HG02588 (cell line): Measurements from ENCODE around the gene KLF3.
"Not testable (repeated sequence)": the region's sequence is repeated elsewhere in the genome, so short reads cannot be mapped to it uniquely, and the experiment has no call there.

Experiments
- ATAC-seq: cut with Tn5 transposase; IDR thresholded peaks from one replicate; pipeline ENCODE4 v1.9.1; 2021; ENCODE audit warnings: mild to moderate bottlenecking, moderate library complexity; ENCODE audit not compliant: unreplicated experiment

Gene KLF3

DNA sequence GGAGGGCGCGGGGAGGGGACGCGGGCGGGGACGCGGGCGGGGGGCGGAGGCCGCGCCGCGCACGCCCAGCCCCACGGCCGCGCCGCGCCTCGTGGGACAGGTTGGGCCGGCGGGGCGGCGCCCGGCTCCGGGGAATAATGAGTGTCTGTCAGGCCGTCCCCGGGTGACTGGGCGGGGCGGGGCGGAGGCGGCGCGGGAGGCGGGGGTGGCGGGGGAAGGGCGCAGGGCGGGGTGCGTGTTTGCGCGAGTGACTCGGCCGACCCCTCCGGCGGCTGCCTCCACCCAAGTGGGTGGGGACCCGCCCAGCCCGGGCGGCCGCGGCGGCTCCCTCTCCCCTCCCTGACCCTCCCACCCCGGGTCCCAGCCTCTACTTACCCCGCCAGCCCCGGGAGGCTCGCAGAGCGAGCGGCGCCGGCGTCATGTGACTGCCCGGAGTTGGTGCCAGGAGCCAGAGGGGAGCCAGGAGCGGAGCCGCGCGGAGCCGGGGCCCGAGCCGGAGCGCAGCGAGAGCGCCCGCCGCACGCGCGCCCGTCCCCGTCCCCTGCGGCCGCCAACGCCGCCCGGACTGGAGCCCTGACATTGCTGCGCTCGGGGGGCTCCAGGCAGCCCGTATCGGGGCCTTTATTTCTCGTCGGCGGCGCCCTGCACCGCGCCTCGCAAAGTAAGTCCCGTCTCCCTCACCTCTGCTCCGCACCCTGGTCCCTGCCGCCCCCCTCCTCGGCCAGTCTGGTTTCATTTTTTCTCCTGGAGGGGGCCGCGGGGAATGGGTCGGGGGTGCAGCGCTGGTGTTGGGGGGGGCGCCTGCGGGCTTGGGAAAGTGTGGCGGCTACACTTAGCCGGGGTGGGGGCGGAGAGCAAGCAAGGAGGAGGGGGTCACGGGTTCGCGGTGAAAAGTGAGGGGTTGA is at the start of gene KLF3:
KLF3 (plus strand) TSS at position 399 of the 905 bp plus-strand sequence. CDS start 16,427 bp downstream, outside the sequence.
- peak; percentile 72 for ATAC-seq

DNA sequence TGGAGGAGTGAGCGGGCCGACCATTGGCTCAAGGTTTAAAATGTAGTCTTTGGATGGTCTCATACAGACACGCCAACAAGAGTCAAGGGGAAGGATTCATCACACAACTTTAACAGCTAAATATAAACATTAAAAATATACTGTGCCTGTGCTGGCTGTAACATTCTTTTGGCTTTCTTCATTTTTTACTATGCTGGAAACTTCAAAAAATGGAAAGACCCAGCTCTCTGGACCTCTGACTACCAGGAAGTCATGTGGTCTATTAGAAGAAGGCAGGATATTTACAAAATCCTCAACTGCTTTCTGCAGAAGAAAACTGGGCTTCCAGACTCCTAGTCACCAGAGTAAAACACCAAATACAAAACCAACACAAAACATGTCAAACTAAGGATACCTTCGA is 49.8 kb upstream of the KLF3 start:
- ATAC-seq, result no peak

DNA sequence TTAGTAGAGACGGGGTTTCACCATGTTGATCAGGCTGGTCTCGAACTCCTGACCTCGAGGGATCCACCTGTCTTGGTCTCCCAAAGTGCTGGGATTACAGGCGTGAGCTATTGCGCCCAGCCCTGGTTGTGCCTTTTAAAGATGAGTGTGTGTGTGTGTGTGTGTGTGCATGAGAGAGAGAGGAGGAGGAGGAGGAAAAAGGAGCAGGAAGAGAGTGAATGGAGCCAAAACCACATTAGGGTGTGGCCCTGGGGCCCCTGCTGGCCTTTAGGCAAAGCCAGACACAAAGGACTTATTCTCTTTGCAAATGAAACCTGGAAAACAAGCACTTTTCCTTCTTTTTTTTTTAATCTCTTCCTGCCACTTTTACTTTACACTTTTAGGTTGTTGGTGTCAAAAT is 48.2 kb upstream of the KLF3 start:
- no peak for ATAC-seq

DNA sequence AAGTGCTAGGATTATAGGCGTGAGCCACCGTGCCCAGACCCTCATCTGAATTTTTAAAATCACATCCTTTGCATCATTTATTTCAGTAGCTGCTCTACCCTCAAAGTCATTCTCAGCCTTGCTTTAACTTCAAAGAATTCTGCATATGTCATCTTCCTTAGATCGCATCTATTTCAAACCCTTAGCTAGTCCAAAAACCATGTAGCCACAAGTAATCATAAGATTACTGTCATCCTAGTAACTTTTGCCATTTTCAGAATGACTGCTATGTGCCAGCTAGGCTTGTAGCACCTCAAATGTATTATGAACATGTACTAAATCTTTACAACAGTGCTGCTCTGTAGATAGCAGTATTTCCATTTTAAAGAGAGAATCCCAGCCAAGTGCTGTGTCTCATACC is 45.5 kb upstream of the KLF3 start:
- no peak for ATAC-seq

DNA sequence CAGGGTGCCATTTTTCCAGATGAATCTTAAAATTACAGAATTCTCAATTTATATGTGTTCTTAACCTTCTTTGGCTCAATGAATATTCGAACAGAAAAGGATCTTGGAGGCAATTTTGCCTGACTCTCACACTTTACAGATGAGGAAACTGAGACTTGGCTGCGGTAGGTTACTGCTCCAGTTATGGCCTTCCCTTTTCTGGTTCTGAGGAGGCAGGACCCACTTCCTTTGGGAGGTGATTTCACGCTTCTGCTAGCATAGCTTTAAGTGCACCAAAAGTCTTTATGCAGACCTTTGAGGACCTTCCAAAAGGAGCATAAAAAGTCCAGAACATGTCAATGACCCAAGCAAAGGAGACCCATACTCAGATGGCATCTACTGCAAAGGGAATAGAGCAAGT is 44.7 kb upstream of the KLF3 start:
- no peak for ATAC-seq

DNA sequence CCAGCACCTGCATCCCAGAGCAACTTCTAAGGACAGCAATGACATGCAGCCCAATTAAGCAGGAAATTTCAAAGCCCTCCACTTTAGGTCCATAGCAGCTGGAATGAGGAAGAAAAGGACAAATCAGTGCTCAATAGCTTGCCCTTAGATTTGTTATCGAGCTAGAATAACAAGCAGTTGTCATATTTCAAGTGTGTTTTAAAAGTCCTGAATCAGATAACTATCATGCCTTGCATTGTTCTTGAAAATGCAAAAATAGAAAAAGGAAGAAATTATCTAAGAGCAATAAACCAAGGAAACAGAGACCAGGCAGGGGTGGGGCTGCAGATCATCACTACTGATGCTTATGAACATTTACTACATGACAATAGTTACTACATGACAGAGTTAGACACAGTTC is 43.9 kb upstream of the KLF3 start:
- ATAC-seq, result no peak

DNA sequence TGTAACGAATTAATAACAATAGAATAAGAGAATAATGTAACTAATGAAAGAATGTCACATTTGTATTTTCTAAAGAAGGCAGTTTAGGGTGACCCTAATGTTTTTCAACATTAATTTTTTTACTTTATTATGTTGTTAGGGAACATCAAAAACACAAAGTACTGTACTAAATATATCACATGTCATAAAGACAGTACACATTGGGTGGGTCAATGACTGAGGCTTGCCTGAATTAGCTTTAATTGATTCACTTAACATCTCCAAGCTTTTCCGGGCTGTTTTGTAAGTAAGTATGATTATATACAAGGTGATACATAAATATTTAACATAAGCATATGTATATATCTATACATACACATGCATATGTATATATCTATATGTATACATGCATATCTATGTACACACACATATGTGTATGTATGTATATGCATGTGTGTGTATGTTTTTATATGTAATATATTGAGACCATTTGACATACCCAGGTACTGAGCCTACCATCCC is 43.4 kb upstream of the KLF3 start:
- ATAC-seq, result no peak

DNA sequence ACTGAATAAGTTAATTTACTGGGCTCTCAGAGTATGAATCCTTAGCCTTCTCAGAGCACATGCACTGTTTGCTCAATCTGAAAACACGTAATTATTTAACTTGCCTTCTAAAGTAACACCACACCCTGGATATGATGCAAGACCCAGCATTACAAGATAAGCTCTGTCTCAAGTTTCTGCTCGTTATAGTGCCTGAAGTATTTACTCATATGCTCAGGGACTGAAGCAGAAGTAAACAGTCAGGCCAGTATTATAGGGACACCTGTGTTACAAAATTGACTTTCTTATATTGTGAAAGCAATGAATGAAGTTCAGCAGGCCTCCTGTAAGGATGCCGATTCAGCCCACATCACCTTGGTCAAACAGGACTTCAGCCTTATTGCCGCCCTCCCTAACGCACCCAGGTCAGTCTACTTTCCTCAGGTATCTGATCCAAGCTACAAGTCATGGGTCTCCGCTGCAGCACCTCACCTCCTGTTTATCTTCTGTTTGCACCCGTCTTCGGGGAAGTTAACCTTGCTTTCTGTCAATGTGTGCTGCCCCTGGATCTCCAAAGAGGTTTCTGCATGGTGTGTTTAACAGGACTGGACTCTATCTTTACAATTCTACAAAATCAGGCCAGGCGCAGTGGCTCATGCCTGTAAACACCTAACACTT is 42.8 kb upstream of the KLF3 start:
- ATAC-seq, result no peak

DNA sequence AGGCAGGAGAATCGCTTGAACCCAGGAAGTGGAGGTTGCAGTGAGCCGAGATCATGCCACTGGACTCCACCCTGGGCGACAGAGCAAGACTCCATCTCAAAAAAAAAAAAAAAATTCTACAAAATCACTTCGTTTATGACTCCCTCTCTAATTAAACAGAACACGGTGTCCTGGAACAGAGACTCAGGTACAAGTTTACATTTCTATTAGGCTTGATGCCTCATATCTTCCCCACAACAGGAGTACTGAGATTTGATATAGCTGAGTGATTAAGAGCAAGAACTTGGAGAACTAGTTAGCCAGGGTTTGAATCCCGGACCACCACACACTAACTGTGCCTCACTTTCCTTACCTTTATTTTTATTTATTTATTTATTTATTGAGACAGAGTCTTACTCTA is 42.2 kb upstream of the KLF3 start:
- no peak for ATAC-seq

DNA sequence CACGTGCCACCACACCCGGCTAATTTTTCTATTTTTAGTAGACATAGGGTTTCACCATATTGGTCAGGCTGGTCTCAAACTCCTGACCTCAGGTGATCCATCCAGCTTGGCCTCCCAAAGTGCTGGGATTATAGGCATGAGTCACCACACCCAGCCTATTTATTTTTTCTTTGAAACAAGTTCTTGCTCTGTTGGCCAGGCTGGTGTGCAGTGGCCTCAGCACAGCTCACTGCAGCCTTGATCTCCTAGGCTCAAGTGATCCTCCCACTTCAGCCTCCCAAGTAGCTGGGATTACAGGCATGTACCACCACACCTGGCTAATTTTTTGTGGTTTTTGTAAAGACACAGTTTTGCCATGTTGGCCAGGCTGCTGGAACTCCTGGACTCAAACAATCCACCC is 41.7 kb upstream of the KLF3 start:
- ATAC-seq, result not testable (repeated sequence)

DNA sequence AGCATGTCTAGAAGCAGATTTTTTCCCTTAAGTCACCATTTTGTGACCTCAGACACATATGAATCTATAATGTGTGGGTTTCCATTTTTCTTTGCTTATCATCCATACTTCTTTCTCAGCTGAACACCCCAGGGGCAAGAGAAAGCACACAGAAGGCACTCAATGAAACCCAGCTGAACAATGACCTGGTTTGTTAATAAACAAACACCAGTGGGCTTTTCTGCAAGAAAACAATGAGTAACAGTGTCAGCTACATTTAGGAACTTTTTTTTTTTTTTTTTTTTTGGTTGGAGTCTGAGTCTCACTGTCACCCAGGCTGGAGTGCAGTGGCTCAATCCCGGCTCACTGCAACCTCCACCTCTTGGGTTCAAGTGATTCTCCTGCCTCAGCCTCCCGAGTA is 40.7 kb upstream of the KLF3 start:
- no peak for ATAC-seq

DNA sequence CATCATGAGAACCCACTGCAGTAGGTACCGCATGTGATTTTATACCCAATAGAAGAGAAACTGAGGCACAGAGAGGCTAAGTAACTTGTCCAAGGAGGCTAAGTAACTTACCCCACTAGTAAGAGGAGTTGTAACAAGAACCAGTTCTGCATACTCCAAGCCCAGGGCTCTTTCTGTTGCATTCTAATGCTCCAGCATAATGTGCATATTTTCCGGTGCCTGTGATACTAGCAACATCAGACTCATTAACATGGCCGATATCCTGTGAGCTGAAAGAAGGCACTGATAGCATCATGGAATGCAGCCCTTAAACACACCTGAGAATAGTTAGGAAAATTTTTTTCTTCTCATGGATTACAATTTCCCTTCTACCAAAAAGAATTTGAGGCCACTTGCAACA is 39.7 kb upstream of the KLF3 start:
- ATAC-seq, result no peak

DNA sequence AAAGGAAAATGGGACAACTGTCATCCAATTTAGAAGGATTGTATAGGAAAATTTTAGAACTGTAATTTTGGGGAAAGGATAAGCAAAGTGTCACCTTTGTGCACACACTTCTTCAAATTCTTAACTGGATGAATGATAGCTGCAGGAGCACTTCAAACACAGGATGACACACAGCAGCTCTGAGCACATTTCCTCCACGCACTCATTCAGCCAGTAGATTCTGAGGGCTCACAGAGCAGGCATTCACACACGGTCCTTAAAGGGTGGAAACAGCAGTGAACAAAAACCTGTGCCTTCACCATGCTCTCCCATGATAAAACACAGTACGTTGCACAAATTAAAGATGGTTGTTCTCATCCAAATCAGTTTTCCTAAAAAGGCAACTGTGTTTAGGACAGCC is 38.5 kb upstream of the KLF3 start:
- no peak for ATAC-seq

DNA sequence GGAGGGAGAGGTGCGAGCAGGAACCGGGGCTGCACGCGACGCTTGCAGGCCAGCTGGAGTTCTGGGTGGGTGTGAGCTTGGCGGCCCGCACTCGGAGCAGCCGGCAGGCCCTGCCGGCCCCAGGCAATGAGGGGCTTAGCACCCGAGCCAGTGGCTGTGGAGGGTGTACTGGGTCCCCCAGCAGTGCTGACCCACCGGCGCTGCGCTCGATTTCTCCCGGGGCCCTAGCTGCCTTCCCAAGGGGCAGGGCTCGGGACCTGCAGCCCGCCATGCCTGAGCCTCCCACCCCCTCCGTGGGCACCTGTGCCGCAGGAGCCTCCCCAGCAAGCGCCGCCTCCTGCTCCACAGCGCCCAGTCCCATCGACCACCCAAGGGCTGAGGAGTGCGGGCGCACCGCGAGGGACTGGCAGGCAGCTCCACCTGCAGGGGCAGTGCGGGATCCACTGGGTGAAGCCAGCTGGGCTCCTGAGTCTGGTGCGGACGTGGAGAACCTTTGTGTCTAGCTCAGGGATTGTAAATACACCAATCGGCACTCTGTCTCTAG is 37.0 kb upstream of the KLF3 start:
- ATAC-seq, result not testable (repeated sequence)

DNA sequence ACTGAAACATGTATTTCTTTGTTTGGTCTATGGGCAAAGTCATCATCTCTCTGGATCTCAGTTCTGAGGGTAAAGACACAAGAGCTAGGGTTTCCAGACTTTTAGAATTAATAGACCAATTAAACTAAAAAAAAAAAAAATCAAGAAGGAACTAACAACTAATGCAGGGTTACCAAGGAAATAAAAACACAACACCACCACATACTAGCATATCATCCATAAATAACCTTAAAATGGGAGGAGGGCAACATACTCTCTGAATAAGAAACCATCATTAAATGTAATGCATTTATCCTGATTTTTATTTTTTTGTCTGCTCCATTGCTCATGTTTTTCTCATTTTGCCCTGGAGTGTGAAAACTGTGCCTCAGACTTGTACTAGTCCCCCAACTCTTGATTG is 33.5 kb upstream of the KLF3 start:
- no peak for ATAC-seq

DNA sequence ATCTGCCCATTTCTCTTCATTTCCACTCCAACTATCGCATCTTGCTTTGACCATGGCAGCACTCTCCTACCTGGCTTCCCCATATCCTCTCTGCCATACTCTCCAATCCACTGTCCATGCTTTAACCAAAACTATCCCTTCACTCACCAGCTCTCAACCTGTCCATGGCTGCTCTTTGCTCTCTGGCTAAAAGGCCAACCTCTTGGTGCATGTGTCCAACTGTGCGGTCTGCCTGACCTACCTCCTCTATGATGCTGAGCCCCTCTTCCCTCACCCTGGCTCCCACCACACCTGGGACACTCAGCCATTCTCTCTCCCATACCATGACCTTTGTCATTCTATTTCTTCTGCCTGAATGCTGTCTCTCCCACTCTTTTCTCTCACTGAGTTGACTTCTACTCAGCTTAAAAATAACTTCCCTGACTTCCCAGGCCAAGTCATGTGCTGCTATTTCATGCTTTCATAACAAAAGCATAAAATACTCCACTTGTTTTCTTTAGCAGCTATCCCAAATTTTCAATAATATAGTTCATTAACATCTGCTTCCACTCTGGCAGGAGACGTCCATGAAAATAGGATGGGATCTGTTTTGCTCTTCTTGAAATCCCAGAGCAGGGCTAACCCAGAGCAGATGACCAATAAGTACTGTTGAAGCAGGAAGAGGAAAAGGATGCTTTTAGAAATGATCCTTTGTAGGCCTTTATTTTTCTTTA is 29.8 kb upstream of the KLF3 start:
- ATAC-seq, result no peak

DNA sequence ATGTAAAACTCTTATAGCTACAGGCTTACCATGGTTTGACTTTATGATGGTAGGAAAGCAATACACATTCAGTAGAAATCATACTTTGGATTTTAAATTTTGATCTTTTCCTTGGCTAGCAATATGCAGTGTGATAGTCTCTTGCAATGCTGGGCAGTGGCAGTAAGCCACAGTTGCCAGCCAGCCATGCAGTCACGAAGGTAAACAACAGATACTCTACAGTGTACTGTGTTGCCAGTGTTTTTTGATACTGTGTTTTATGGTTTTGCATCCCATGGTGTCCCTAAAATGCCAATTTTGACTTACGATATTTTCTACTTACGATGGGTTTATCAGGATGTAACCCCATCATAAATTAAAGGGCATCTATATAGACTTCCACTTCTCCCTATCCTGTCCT is 24.8 kb upstream of the KLF3 start:
- no peak for ATAC-seq

DNA sequence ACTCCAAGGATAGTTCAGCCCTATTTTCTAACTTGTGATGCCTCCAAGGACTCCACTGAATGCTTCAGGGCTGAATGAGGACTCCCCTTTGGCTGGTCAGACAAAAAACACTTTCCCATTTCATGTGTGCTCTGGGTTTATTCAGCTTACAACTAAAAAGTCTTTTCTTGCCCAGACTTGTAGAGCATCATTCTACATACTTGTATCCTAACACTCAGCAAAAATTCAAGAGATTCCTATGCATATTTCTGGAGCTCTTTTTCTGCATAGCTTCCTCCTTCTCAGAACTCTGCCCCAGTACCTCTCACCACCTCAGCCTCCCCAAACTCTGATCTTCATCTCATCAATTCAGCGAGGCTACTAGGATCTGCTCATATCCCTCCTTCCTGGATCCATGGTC is 22.2 kb upstream of the KLF3 start:
- no peak for ATAC-seq

DNA sequence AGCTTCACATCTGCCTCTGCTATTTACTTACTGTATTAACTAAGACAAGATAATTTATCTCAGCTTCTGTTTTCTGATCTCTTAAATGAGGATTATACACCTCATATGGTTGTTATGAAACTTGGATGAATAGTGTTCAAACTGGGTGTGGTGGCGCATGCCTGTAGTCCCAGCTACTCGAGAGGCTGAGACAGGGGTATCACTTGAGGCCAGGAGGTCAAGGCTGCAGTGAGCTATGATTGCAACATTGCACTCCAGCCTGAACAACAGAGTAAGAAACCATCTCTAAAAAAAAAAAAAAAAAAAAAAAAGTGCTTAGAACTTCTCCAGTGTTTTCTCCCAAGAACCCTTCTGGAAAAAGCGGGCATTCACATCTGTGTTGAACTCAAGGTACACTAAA is 19.8 kb upstream of the KLF3 start:
- ATAC-seq, result no peak

DNA sequence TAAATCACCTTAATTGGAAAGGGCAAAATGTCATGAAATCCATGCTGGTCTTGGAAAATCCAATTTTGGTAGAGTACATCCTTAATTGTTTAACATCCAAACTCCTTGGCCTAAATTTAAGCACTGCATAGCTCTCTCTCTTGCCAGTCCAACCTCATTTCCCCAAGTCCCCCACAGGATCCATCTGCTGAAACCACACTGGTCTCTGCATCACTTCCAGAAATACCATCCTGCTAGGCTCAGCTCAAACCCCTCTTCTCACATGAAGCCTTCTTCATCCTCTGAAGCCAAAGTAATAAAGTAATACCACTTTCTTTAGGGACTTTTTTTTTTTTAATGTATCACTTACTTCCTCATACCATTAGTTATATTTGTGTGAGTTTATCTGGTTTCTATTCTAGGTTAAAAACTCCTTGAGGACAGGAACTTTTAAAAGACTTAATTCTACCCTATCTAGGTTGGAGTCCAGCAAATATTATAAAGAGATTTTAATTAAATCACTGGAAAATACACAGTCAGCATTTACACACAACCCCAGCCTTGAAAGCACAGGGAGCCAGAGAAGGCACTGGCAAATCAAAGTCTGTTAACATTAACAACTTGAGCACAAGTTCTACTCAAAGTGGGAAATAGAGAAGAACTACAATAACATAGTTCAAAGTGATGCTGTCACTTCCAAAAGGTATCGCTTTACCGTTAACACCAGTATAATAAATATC is 16.7 kb upstream of the KLF3 start:
- ATAC-seq, result no peak

DNA sequence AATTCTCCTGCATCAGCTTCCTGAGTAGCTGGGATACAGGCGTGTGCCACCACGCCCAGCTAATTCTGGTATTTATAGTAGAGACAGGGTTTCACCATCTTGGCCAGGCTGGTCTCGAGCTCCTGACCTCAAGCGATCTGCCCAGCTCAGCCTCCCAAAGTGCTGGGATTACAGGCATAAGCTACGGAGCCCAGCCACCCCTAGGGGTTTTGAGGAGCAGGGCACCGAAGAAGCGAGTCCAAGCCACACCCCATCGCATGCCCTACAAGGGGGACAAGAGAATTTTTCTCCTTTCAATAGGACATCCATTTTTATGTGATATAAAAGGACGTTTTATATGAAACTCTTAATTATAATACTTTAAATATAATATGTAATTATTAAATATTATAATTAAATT is 13.9 kb upstream of the KLF3 start:
- ATAC-seq, result no peak
